ENCODE measurements around the gene BBLN. TPM values are rescaled to one million over a fixed set of nuclear protein-coding genes. Genes with fewer than 3 reads are reported as not detected.

The BBLN gene
- total RNA-seq, 1 donor = 78.1 TPM

Other genes with a start within 250 kb of the BBLN start
- gene ST6GALNAC4, start 243.2 kb upstream of the BBLN start, total RNA-seq = 22.7 TPM
- gene PIP5KL1, start 229.5 kb upstream of the BBLN start, total RNA-seq = 0.42 TPM
- gene DPM2, start 222.4 kb upstream of the BBLN start, total RNA-seq = 12.7 TPM
- 49.1 TPM for gene EEIG1, start 179.3 kb upstream of the BBLN start, total RNA-seq
- gene NAIF1, start 92.9 kb upstream of the BBLN start, total RNA-seq = 14.0 TPM
- 30.6 TPM for gene SLC25A25, start 92.0 kb upstream of the BBLN start, total RNA-seq
- 23.7 TPM for gene PTGES2, start 32.5 kb upstream of the BBLN start, total RNA-seq
- 4.7 TPM for gene LCN2, start 10.8 kb upstream of the BBLN start, total RNA-seq
- gene CIZ1, start 31.3 kb downstream of the BBLN start, total RNA-seq = 26.0 TPM
- 1.4 TPM for gene DNM1, start 43.1 kb downstream of the BBLN start, total RNA-seq
- gene GOLGA2, start 115.7 kb downstream of the BBLN start, total RNA-seq = 18.7 TPM
- gene SWI5, start 116.0 kb downstream of the BBLN start, total RNA-seq = 5.8 TPM
- gene TRUB2, start 162.2 kb downstream of the BBLN start, total RNA-seq = 4.5 TPM
- 14.5 TPM for gene COQ4, start 162.6 kb downstream of the BBLN start, total RNA-seq
- gene SLC27A4, start 180.3 kb downstream of the BBLN start, total RNA-seq = 2.1 TPM
- 17.6 TPM for gene URM1, start 211.1 kb downstream of the BBLN start, total RNA-seq